ENCODE measurements around the gene ANO7. TPM values are rescaled to one million over a fixed set of nuclear protein-coding genes. Genes with fewer than 3 reads are reported as not detected.

ANO7 gene
- total and polyA plus RNA-seq, 2 of the 13 experiments (the other 11 are each of a cell fraction or from before 2014, with no cell fraction given): 4.1 to 4.9 TPM

- Histone ChIP-seq H3K27ac (ENCODE audit: extremely low read length, insufficient read depth, low read length) (no peak overlapping the region), H3K9me3 (ENCODE audit: low read length) (no peaks in the 10 kb centered on the region), H2AFZ (ENCODE audit: low read length) (no peak overlapping the region), H3K36me3 (replicated peaks in 1 of 2; ENCODE audit: control insufficient read depth in 1 of 2, insufficient read depth in 2 of 2, low read length in 2 of 2) (no peaks in the 10 kb centered on the region), H4K20me1 (ENCODE audit: insufficient read depth, low read length) (no peaks in the 10 kb centered on the region), H3K4me1 (ENCODE audit: insufficient read depth, low read length) (peaks cover 39% of the 10 kb centered on the region), H3K27me3 (ENCODE audit: control insufficient read depth in 1 of 2, insufficient read depth in 2 of 2, low read length in 2 of 2) (peaks cover 25 to 53% of the 10 kb centered on the region in 2 experiments), H3K9ac (ENCODE audit: insufficient read depth, low read depth, low read length) (no peak overlapping the region), H3K4me2 (ENCODE audit: low read depth, low read length) (no peak overlapping the region), H3K79me2 (ENCODE audit: insufficient read depth, low read length) (peaks cover 4% of the 10 kb centered on the region), H3K4me3 (replicated peaks in 1 of 3; ENCODE audit: insufficient read depth in 1 of 3, low read depth in 2 of 3, low read length in 3 of 3) (no peak overlapping the region; a peak in 1 of 6 replicates)
- POLR2A ChIA-PET: no interaction called here
- BruUV-seq (replicated peaks): no TSS peak
- DNase-seq (ENCODE audit: low spot score): peak; percentile 55
- no peak for FAIRE-seq
- 28% methylated on average over 5 of the region's 10 CpGs for WGBS (ENCODE audit: low lambda C conversion rate)
- CTCF ChIA-PET (ENCODE audit: low intra/inter-chr PET ratio, low total read pairs): no interaction called here
- peak; percentile 18 for ATAC-seq
- intact Hi-C loops (cut with micrococcal nuclease; ENCODE audit: unreplicated experiment) (loop anchor here (2.0 kb wide), 1 partner anchor 135 kb away; no protein-coding TSS in a partner anchor), in situ Hi-C loops (cut with HindIII; ENCODE audit: extremely low pct_ligation_motif_present, low pct_unique_long_range_greater_than_20kb) (loop anchor here (25.0 kb wide), 1 partner anchor 652 kb away; the partner anchor contains the start of genes ANKMY1, DUSP28 and RNPEPL1)
- 0 out of 2 replicates have a peak, but pooled peaks have one; percentile 51 for TF ChIP-seq ZHX1 (CRISPR knock-in tag; IDR thresholded peaks at IDR 0.05; ENCODE audit: low read depth)
- no peak for TF ChIP-seq SAFB2 (CRISPR knock-in tag; IDR thresholded peaks at IDR 0.05; ENCODE audit: borderline replicate concordance, low read depth)
- TF ChIP-seq ZNF431 (CRISPR knock-in tag; IDR thresholded peaks at IDR 0.05; ENCODE audit: borderline replicate concordance, low read depth): no peak
- peak; percentile 52; the same call in 1 of the 2 replicates for TF ChIP-seq HOXA3 (CRISPR knock-in tag; IDR thresholded peaks at IDR 0.05)
- TF ChIP-seq ERF (CRISPR knock-in tag; IDR thresholded peaks at IDR 0.05): peak; percentile 52; the same call in 1 of the 2 replicates
- no peak for TF ChIP-seq MAFF (IDR thresholded peaks at IDR 0.05; ENCODE audit: low read depth, low read length)
- TF ChIP-seq ZNF605 (CRISPR knock-in tag; IDR thresholded peaks at IDR 0.05): peak; percentile 42; the same call in 1 of the 2 replicates
- TF ChIP-seq NFKB2 (CRISPR knock-in tag; IDR thresholded peaks at IDR 0.05; ENCODE audit: borderline replicate concordance): peak; percentile 50; the same call in 1 of the 2 replicates
- TF ChIP-seq ZFX (CRISPR knock-in tag; IDR thresholded peaks at IDR 0.05; ENCODE audit: low read depth): peak; percentile 57; the same call in 1 of the 2 replicates
- 0 out of 2 replicates have a peak, but pooled peaks have one; percentile 37 for TF ChIP-seq ZNF616 (CRISPR knock-in tag; IDR thresholded peaks at IDR 0.05; ENCODE audit: low read depth)
- 0 out of 2 replicates have a peak, but pooled peaks have one; percentile 26 for TF ChIP-seq ZNF331 (CRISPR knock-in tag; IDR thresholded peaks at IDR 0.05)
- 0 out of 2 replicates have a peak, but pooled peaks have one; percentile 16 for TF ChIP-seq POLR2AphosphoS5 (IDR thresholded peaks at IDR 0.05; ENCODE audit: low read depth, low read length)
- TF ChIP-seq TFDP1 (CRISPR knock-in tag; IDR thresholded peaks at IDR 0.05; ENCODE audit: borderline replicate concordance): peak; percentile 82; the same call in 1 of the 2 replicates
- peak; percentile 84 for TF ChIP-seq ZNF687 (CRISPR knock-in tag; IDR thresholded peaks at IDR 0.05)
- TF ChIP-seq PITX1 (CRISPR knock-in tag; IDR thresholded peaks at IDR 0.05): peak; percentile 75
- no peak for TF ChIP-seq CCDC6 (CRISPR knock-in tag; IDR thresholded peaks at IDR 0.05)
These were observed 25.7 kb downstream of the ANO7 start for GRCh38 chr2:241214209-241214608.
